ENCODE results near the gene ZNF385A. TPM values are rescaled to one million over a fixed set of nuclear protein-coding genes. Genes with fewer than 3 reads are reported as not detected.

Gene ZNF385A
- total and polyA plus RNA-seq, 7 experiments from 2014 or later: 0.39 to 69.9 (median 1.4) TPM

DNA sequence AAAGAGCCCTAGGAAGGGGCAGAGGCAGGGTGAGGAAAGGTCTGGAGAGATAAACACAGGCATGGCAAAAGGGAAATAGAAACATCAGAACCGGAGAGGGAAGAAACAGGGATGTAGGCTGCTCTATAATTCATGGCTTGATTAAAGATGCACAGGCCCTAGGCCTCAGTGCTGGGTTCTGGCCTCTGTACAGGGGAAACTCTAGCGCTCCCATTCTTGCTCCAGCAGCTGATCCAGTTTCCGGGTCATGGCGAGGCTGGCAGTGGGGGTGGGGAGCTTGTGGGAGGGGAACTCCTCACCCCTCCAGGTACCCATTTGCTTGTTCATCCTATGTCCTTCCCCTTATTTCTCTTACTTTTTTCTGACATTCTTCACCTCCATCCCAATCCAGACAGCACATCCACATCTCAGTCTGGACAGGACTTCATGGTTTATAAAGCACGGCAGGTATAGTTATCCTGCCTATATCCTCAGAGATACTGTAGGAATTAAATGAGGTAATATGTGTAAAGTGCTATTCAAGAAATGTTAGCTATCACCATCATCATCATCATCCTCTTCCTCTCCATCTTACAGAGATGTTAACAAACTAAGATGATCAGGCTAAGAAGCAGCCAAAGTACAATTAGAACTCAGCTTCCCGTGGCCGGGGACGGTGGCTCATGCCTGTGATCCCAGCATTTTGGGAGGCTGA, 12.3 kb downstream of the ZNF385A start:
- Mint-ChIP-seq H3K36me3 (no peaks in the 10 kb centered on the region), H3K9me3 (no peaks in the 10 kb centered on the region), H3K27me3 (peaks cover 0 to 6% (median 0%) of the 10 kb centered on the region in 5 donors), H3K4me3 (no peak overlapping the region), H3K4me1 (peaks cover 10 to 43% (median 28%) of the 10 kb centered on the region in 7 donors), H3K27ac (peak overlapping the region in 6 of 9 donors; percentile 4 to 67 (median 38))
- Histone ChIP-seq H3K9me3 (ENCODE audit: control insufficient read depth in 2 of 3, low read length in 3 of 3) (no peaks in the 10 kb centered on the region), H3K27ac (ENCODE audit: low read depth, low read length) (no peak overlapping the region), H3K4me3 (ENCODE audit: low read length) (no peak overlapping the region), H3K36me3 (ENCODE audit: control insufficient read depth in 2 of 3, insufficient read depth in 3 of 3, low read length in 3 of 3) (no peaks in the 10 kb centered on the region), H3K4me1 (ENCODE audit: control insufficient read depth in 2 of 2, insufficient read depth in 2 of 2, low read length in 2 of 2) (peaks cover 12 to 16% of the 10 kb centered on the region in 2 donors), H3K27me3 (ENCODE audit: control insufficient read depth in 2 of 2, insufficient read depth in 2 of 2, low read length in 2 of 2) (no peaks in the 10 kb centered on the region)
- DNase-seq: no peak
- ChIA-PET CTCF (interaction anchor here (0.6 to 2.4 kb wide), 7 partner anchors 10 to 512 kb away, joined by 3 to 8 read pairs (median 3); no protein-coding TSS in a partner anchor), POLR2A (interaction anchor here (1.3 kb wide), 1 partner anchor 10 kb away, joined by 3 read pairs; no protein-coding TSS in a partner anchor)
- intact Hi-C loops (cut with micrococcal nuclease): loop anchor here in 1 of 2 donors (10.0 kb wide), 1 partner anchor 367 kb away; the partner anchor contains the start of genes HOXC8 and HOXC9
- ATAC-seq: no peak

DNA sequence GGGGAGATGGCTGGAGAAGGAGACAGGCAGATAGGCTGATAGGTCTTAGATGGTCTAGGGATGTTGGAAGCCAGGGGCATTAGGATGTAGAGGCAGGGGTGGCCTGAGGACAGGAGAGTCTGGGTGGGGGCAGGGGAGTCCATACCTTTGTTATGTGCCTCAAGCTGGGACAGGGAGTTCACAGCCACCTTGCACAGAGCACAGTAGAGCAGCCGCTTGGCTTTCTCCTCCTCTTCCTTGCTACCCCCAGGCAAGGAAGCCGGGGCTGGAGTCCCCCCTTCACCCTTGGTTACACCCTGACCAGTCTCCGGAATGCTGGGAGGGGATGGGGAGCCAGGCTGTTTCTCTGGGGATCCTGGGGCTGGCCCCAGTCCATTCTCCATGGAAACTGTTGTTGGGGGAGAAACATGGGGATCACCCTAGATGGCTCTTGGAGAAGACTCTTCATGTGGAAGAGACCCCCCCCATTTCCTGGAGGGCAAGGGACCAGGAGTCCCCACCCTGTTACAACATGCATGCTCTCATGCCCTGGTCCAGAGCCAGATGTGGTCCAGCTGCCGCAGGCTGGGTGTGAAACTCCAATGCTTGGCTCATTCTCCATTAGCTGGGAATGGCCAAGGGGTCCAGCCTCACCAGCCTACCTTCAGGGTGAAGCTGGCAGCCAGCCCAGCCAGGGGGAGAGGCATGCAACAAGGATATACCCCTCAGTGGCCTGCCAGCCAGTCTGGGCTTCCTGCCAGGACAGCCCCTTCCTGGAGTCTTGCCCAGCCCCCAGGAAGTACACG, 13.0 kb downstream of the ZNF385A start:
- Mint-ChIP-seq H3K4me3 (peak overlapping the region in 1 of 10 donors; percentile 68), H3K9me3 (no peaks in the 10 kb centered on the region), H3K36me3 (no peaks in the 10 kb centered on the region), H3K27ac (peak overlapping the region in 7 of 9 donors; percentile 7 to 70 (median 27)), H3K27me3 (peaks cover 0 to 9% (median 0%) of the 10 kb centered on the region in 5 donors), H3K4me1 (peaks cover 12 to 43% (median 28%) of the 10 kb centered on the region in 7 donors)
- Histone ChIP-seq H3K36me3 (ENCODE audit: control insufficient read depth in 2 of 3, insufficient read depth in 3 of 3, low read length in 3 of 3) (no peaks in the 10 kb centered on the region), H3K9me3 (ENCODE audit: control insufficient read depth in 2 of 3, low read length in 3 of 3) (no peaks in the 10 kb centered on the region), H3K4me1 (ENCODE audit: control insufficient read depth in 2 of 2, insufficient read depth in 2 of 2, low read length in 2 of 2) (peaks cover 12 to 16% of the 10 kb centered on the region in 2 donors), H3K4me3 (ENCODE audit: low read length) (no peak overlapping the region), H3K27ac (ENCODE audit: low read depth, low read length) (no peak overlapping the region), H3K27me3 (ENCODE audit: control insufficient read depth in 2 of 2, insufficient read depth in 2 of 2, low read length in 2 of 2) (no peaks in the 10 kb centered on the region)
- ATAC-seq (no peak), DNase-seq (no peak)
- ChIA-PET CTCF (interaction anchor here (0.6 to 2.4 kb wide), 11 partner anchors 8 to 157 kb away, joined by 3 to 10 read pairs (median 5); partner anchors contain the start of gene NCKAP1L), POLR2A (interaction anchor here (1.3 kb wide), 1 partner anchor 9 kb away, joined by 3 read pairs; no protein-coding TSS in a partner anchor)
- intact Hi-C loops (cut with micrococcal nuclease): loop anchor here in 1 of 2 donors (10.0 kb wide), 1 partner anchor 367 kb away; the partner anchor contains the start of genes HOXC8 and HOXC9

DNA sequence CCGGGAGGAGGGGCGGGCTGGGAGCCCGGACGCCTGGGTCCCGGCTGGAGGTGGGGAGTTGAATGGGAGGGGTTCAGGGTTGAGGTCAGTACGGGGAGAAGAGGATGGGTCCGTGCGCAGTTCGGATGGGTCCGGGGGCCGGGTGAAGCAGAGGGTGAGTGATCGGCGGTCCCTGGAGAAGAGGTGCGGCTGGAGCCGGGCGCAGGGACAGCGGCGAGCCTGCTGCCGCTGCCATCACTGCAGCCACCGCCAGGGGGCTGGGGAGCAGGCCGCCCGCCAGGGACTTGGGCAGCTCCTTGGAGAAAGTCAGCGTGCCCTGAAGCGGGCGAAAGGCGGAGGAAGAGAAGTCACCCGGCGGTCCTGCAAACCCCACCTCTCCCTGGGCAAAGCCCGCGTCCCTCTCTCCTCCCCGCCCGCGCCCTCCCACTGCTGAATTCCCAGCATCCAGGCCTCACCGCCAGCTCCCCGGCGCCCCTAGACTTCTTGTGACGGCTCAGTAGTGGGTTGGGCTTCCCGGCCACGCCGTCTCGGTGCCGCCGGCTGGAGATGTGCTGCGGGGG, 14.3 kb downstream of the ZNF385A start:
- Histone ChIP-seq H3K9me3 (ENCODE audit: control insufficient read depth in 2 of 3, low read length in 3 of 3) (no peaks in the 10 kb centered on the region), H3K27me3 (ENCODE audit: control insufficient read depth in 2 of 2, insufficient read depth in 2 of 2, low read length in 2 of 2) (no peaks in the 10 kb centered on the region), H3K4me1 (ENCODE audit: control insufficient read depth in 2 of 2, insufficient read depth in 2 of 2, low read length in 2 of 2) (peaks cover 12 to 16% of the 10 kb centered on the region in 2 donors), H3K27ac (ENCODE audit: low read depth, low read length) (no peak overlapping the region), H3K4me3 (ENCODE audit: low read length) (no peak overlapping the region), H3K36me3 (ENCODE audit: control insufficient read depth in 2 of 3, insufficient read depth in 3 of 3, low read length in 3 of 3) (no peaks in the 10 kb centered on the region)
- no peaks in the 10 kb centered on the region for H3K9me3 Mint-ChIP-seq
- CTCF ChIA-PET: interaction anchor here (0.6 to 2.4 kb wide), 8 partner anchors 8 to 81 kb away, joined by 3 to 10 read pairs (median 6); no protein-coding TSS in a partner anchor
- peaks cover 0 to 9% (median 0%) of the 10 kb centered on the region in 5 donors for H3K27me3 Mint-ChIP-seq
- intact Hi-C loops (cut with micrococcal nuclease): loop anchor here in 1 of 2 donors (10.0 kb wide), 1 partner anchor 365 kb away; the partner anchor contains the start of genes HOXC8 and HOXC9
- peaks cover 12 to 42% (median 28%) of the 10 kb centered on the region in 7 donors for H3K4me1 Mint-ChIP-seq
- DNase-seq (peak in 1 of 9 donors; percentile 54), ATAC-seq (no peak)
- H3K36me3 Mint-ChIP-seq: no peaks in the 10 kb centered on the region
- no peak overlapping the region for H3K27ac Mint-ChIP-seq
- H3K4me3 Mint-ChIP-seq: peak overlapping the region in 3 of 10 donors; percentile 25 to 78 (median 33)
- POLR2A ChIA-PET: interaction anchor here (1.0 kb wide), 1 partner anchor 9 kb away, joined by 3 read pairs; no protein-coding TSS in a partner anchor

DNA sequence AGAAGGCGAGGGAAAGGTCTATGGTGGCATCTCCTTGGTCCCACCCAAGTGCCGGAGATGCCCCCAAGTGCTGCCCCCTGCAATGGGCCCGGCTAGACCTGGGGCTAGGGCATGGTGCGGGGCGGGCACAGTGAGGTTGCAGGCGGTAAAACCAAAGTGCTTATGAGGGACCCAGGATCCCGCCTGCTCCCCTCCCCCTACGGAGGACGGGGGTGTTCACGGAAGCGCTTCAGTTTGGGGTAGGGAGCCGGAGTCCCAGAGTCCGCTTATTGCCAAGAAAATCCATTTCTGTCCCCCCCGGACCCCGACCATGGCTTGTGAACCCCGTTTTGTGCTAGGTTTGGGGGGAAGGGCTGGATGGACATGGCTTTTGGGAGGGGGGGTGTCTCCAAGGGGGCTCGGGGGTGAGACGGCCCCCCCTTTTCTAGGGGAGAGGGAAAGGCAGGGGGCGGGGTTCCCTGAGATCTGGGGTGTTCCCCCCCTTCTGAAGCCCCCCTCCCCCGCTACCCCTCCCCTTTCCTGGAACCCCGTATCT, 14.9 kb downstream of the ZNF385A start:
- ChIA-PET POLR2A (interaction anchor here (1.0 kb wide), 1 partner anchor 9 kb away, joined by 3 read pairs; no protein-coding TSS in a partner anchor), CTCF (interaction anchor here (1.0 to 2.0 kb wide), 3 partner anchors 10 to 80 kb away, joined by 3 to 10 read pairs (median 8); no protein-coding TSS in a partner anchor)
- DNase-seq (no peak), ATAC-seq (no peak)
- Mint-ChIP-seq H3K27ac (no peak overlapping the region), H3K4me1 (peaks cover 14 to 42% (median 31%) of the 10 kb centered on the region in 7 donors), H3K36me3 (no peaks in the 10 kb centered on the region), H3K9me3 (no peaks in the 10 kb centered on the region), H3K4me3 (peak overlapping the region in 5 of 10 donors; percentile 62 to 79 (median 78)), H3K27me3 (peaks cover 0 to 9% (median 0%) of the 10 kb centered on the region in 5 donors)
- intact Hi-C loops (cut with micrococcal nuclease): loop anchor here (2.0 to 10.0 kb wide), 5 partner anchors 45 to 365 kb away; partner anchors contain the start of genes CBX5 (in 1 of the 2), COPZ1 (in 1 of the 2), HNRNPA1 (in 1 of the 2) and HOXC8 (in 1 of the 2)
- no peaks in the 10 kb centered on the region for H3K36me3 ChIP-seq (ENCODE audit: control insufficient read depth in 2 of 3, insufficient read depth in 3 of 3, low read length in 3 of 3)
- H3K9me3 ChIP-seq (ENCODE audit: control insufficient read depth in 2 of 3, low read length in 3 of 3): no peaks in the 10 kb centered on the region
- no peaks in the 10 kb centered on the region for H3K27me3 ChIP-seq (ENCODE audit: control insufficient read depth in 2 of 2, insufficient read depth in 2 of 2, low read length in 2 of 2)
- H3K27ac ChIP-seq (ENCODE audit: low read depth, low read length): no peak overlapping the region
- no peak overlapping the region for H3K4me3 ChIP-seq (ENCODE audit: low read length)
- peaks cover 12 to 17% of the 10 kb centered on the region in 2 donors for H3K4me1 ChIP-seq (ENCODE audit: control insufficient read depth in 2 of 2, insufficient read depth in 2 of 2, low read length in 2 of 2)

DNA sequence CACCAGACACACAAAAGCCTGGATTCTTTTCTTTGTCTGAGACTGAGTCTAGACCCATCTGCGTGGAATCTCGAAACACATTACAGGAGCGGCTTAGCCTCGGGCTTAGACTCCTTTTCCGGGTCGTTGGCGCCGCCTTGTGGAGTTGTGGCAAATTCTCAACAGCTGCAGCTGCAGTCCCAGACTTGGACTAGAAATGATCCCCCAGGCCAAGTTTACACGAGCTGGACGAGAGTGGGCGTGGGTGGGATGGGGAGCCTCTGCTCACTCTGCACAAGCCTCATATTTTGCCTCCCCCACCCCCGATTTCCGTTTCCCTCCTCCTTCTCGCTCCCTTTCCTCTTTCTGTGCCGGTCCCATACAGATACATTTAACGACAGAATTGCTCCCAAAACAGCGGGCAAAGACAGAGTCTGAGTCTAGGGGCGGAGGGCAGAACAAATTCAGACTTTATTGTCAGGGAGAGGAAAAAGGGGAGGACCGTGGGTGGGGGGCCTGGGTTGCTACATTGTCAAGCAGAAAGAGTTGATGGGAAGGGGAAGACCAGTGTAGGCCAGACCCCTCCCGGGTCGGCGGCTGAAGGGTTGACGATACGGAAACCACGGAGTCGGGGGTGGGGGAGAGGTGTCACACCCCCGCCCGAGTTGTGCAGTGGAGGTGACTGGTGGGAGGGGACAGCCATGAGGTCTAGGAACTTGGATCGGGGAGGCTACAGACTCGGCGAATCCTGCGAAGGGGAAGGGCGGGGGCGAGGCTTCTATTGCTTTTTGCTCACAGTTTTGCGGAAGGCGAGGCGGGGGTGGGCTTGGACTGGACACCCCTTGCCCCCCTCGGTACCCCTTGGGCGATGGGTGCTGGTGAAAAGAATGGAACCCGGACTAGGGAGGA, 15.6 kb downstream of the ZNF385A start:
- ChIA-PET CTCF (interaction anchor here (0.8 to 2.2 kb wide), 20 partner anchors 9 to 154 kb away, joined by 3 to 15 read pairs (median 5); partner anchors contain the start of gene COPZ1), POLR2A (interaction anchor here (0.6 to 2.1 kb wide), 7 partner anchors 10 to 153 kb away, joined by 3 to 16 read pairs (median 4); partner anchors contain the start of genes CBX5 and HNRNPA1)
- Mint-ChIP-seq H3K27ac (peak overlapping the region in 7 of 9 donors; percentile 20 to 87 (median 54)), H3K27me3 (peaks cover 0 to 9% (median 0%) of the 10 kb centered on the region in 5 donors), H3K36me3 (no peaks in the 10 kb centered on the region), H3K9me3 (no peaks in the 10 kb centered on the region), H3K4me1 (peaks cover 21 to 49% (median 38%) of the 10 kb centered on the region in 7 donors), H3K4me3 (peak overlapping the region; percentile 26 to 79 (median 68))
- intact Hi-C loops (cut with micrococcal nuclease): loop anchor here (1.0 to 2.0 kb wide), 12 partner anchors 10 to 155 kb away; partner anchors contain the start of genes CBX5 (in 1 of the 2), COPZ1 (in 1 of the 2) and HNRNPA1 (in 1 of the 2)
- Histone ChIP-seq H3K4me3 (ENCODE audit: low read length) (peak overlapping the region; percentile 46), H3K27me3 (ENCODE audit: control insufficient read depth in 2 of 2, insufficient read depth in 2 of 2, low read length in 2 of 2) (no peaks in the 10 kb centered on the region), H3K4me1 (ENCODE audit: control insufficient read depth in 2 of 2, insufficient read depth in 2 of 2, low read length in 2 of 2) (peaks cover 12 to 24% of the 10 kb centered on the region in 2 donors), H3K27ac (ENCODE audit: low read depth, low read length) (no peak overlapping the region), H3K9me3 (ENCODE audit: control insufficient read depth in 2 of 3, low read length in 3 of 3) (no peaks in the 10 kb centered on the region), H3K36me3 (ENCODE audit: control insufficient read depth in 2 of 3, insufficient read depth in 3 of 3, low read length in 3 of 3) (no peaks in the 10 kb centered on the region)
- peak; percentile 89 for ATAC-seq
- DNase-seq: peak; percentile 67 to 87 (median 83)

All from naive thymus-derived CD4-positive, alpha-beta T cell (primary cell).